K562 (cell line): ENCODE results near the gene RC3H2. TPM values are rescaled to one million over a fixed set of nuclear protein-coding genes. Genes with fewer than 3 reads are reported as not detected.

Experiments
- CBX3 ChIP-seq, 2 experiments: IDR thresholded peaks; 1 replicate in 1 of 2; 2 replicates in 1 of 2; pipeline ENCODE4 v1.6.1; 2012; ENCODE audit warnings: inconsistent platforms in 2 of 2, low read length in 2 of 2, borderline replicate concordance in 1 of 2, control low read depth in 1 of 2
- CEBPG ChIP-seq, 3 experiments: fragments of 200-800 bp in 1 of 3; sonication (Bioruptor generic) in 1 of 3; sonication (generic) in 1 of 3; formaldehyde crosslinking in 1 of 3; IDR thresholded peaks in 2 of 3; conservative IDR thresholded peaks in 1 of 3; 2 replicates each; pipeline versions ENCODE4 v1.6.1 to v1.8.0; 2016 to 2022; ENCODE audit warnings: missing compliant biosample characterization in 2 of 3, missing genetic modification characterization in 2 of 3, mild to moderate bottlenecking in 1 of 3, missing genetic modification reagents in 1 of 3
- CREM ChIP-seq: IDR thresholded peaks from 2 replicates; pipeline ENCODE4 v1.6.1; 2014; ENCODE audit warnings: antibody characterized with exemption, low read depth
- EWSR1 ChIP-seq: fragments of 450-650 bp; IDR thresholded peaks from 2 replicates; pipeline ENCODE4 v1.6.1; 2018; ENCODE audit warnings: borderline replicate concordance, mild to moderate bottlenecking, low read depth, moderate library complexity; ENCODE audit not compliant: partially characterized antibody
- KLF1 ChIP-seq: fragments of 450-650 bp; IDR thresholded peaks from 2 replicates; pipeline ENCODE4 v1.6.1; 2016; ENCODE audit warnings: missing genetic modification characterization, missing compliant biosample characterization
- MCM7 ChIP-seq, 2 experiments: fragments of 450-650 bp; IDR thresholded peaks; 2 replicates each; pipeline ENCODE4 v1.6.1; 2016 to 2018
- NONO ChIP-seq, 2 experiments: fragments of 200-400 bp in 1 of 2; fragments of 450-650 bp in 1 of 2; formaldehyde crosslinking in 1 of 2; IDR thresholded peaks; 2 replicates each; pipeline ENCODE4 v1.6.1; 2017; ENCODE audit warnings: low read depth in 2 of 2, mild to moderate bottlenecking in 2 of 2, moderate library complexity in 2 of 2, low read length in 1 of 2
- PTRF ChIP-seq: fragments of 450-650 bp; IDR thresholded peaks from 2 replicates; pipeline ENCODE4 v1.6.1; 2016; ENCODE audit warnings: mild to moderate bottlenecking, missing genetic modification characterization, missing compliant biosample characterization
- RFX1 ChIP-seq: fragments of 450-650 bp; IDR thresholded peaks from 2 replicates; pipeline ENCODE4 v1.6.1; 2016; ENCODE audit warnings: mild to moderate bottlenecking, moderate library complexity
- SP1 ChIP-seq: sonication (generic); formaldehyde crosslinking; IDR thresholded peaks from 2 replicates; pipeline ENCODE4 v1.8.1; 2022; ENCODE audit warnings: mild to moderate bottlenecking, missing genetic modification reagents
- ZEB2 ChIP-seq: fragments of 450-650 bp; IDR thresholded peaks from 2 replicates; pipeline ENCODE4 v1.6.1; 2016
- ZFP30 ChIP-seq: fragments of 250-450 bp; sonication (Bioruptor Pico); IDR thresholded peaks from 2 replicates; pipeline ENCODE4 v1.8.0; 2022; ENCODE audit warnings: moderate library complexity, mild to moderate bottlenecking, inconsistent platforms, borderline replicate concordance
- ZNF12 ChIP-seq: sonication (generic); formaldehyde crosslinking; IDR thresholded peaks from 2 replicates; pipeline ENCODE4 v1.4.0; 2020; ENCODE audit warnings: mild to moderate bottlenecking, missing genetic modification reagents
- ZNF830 ChIP-seq: fragments of 250-450 bp; sonication (Bioruptor Pico); IDR thresholded peaks from 2 replicates; pipeline ENCODE4 v1.5.0; 2021; ENCODE audit warnings: mild to moderate bottlenecking
- ZSCAN29 ChIP-seq: fragments of 450-650 bp; IDR thresholded peaks from 2 replicates; pipeline ENCODE4 v1.6.1; 2017
- polyA plus RNA-seq, 8 experiments: library from polyadenylated mRNA; depleted of rRNA in 4 of 8; stranded (reverse) in 5 of 8; unstranded in 3 of 8; fragments of >200 nt; fragmentation: Nextera tagmentation in 2 of 8; fragmentation: Illumina TruSeq in 1 of 8; extraction: Ambion mirVana in 2 of 8; extraction: Trizol in 1 of 8; gene quantifications; 2 replicates each; pipeline versions ENCODE4 v1.2.1 to v1.2.3, GENCODE V29; 2011 to 2014; ENCODE audit warnings: inconsistent platforms in 1 of 8, missing spikeins in 1 of 8
- total RNA-seq, 7 experiments: library from RNA; depleted of rRNA in 6 of 7; stranded (reverse); fragments of >200 nt in 6 of 7; fragmentation: Illumina TruSeq in 2 of 7; extraction: Trizol in 2 of 7; gene quantifications; 2 replicates each; pipeline versions ENCODE4 v1.2.1 to v1.2.3, GENCODE V29; 2011 to 2021; ENCODE audit warnings: low replicate concordance in 1 of 7
- TF ChIP-seq, protein P1 (sequence below): sonication (generic); formaldehyde crosslinking; IDR thresholded peaks from 2 replicates; pipeline ENCODE4 v1.9.0; 2022; ENCODE audit warnings: mild to moderate bottlenecking, missing genetic modification reagents
- TF ChIP-seq, protein P2 (sequence below): sonication (generic); formaldehyde crosslinking; IDR thresholded peaks from 2 replicates; pipeline ENCODE4 v1.8.1; 2023; ENCODE audit warnings: missing genetic modification reagents, mild to moderate bottlenecking, borderline replicate concordance
- TF ChIP-seq, protein P3 (sequence below): fragments of 450-650 bp; formaldehyde crosslinking; IDR thresholded peaks from 2 replicates; pipeline ENCODE4 v1.4.0; 2020; ENCODE audit warnings: mild to moderate bottlenecking, mixed read lengths
- TF ChIP-seq, protein P4 (sequence below): fragments of 450-650 bp; formaldehyde crosslinking; IDR thresholded peaks from 2 replicates; pipeline ENCODE4 v1.4.0; 2022; ENCODE audit warnings: mild to moderate bottlenecking, moderate library complexity
- TF ChIP-seq, protein P5 (sequence below): fragments of 250-450 bp; sonication (Bioruptor Pico); IDR thresholded peaks from 2 replicates; pipeline ENCODE4 v1.8.0; 2022; ENCODE audit warnings: inconsistent platforms

Gene RC3H2
- total and polyA plus RNA-seq, 9 of the 15 experiments (the other 6 are each of a cell fraction or from before 2014, with no cell fraction given), result 5.6 to 35.4 (median 18.6) TPM

DNA sequence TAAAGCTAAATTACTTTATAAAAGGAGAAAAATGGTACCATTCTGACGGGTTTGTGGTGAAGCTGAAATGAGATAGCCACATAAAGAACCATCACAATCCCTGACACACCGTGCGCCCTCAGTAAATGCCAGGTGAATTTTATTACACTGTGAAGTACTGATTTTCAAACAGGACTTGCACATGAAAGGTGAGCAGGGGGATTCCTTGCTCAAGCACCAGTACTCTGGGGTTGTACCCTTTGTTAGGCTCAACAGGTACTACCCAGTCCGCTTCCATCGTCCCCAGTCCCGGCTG lies 35.2 kb upstream of the RC3H2 start (continued):
- TF ChIP-seq, protein P1, sequence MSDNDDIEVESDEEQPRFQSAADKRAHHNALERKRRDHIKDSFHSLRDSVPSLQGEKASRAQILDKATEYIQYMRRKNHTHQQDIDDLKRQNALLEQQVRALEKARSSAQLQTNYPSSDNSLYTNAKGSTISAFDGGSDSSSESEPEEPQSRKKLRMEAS (CRISPR knock-in tag), result no peak
- no peak for TF ChIP-seq SP1 (CRISPR knock-in tag)
- TF ChIP-seq MCM7 (IDR thresholded peaks at IDR 0.05), result no peak
- TF ChIP-seq CREM, result no peak
- TF ChIP-seq, protein P2, sequence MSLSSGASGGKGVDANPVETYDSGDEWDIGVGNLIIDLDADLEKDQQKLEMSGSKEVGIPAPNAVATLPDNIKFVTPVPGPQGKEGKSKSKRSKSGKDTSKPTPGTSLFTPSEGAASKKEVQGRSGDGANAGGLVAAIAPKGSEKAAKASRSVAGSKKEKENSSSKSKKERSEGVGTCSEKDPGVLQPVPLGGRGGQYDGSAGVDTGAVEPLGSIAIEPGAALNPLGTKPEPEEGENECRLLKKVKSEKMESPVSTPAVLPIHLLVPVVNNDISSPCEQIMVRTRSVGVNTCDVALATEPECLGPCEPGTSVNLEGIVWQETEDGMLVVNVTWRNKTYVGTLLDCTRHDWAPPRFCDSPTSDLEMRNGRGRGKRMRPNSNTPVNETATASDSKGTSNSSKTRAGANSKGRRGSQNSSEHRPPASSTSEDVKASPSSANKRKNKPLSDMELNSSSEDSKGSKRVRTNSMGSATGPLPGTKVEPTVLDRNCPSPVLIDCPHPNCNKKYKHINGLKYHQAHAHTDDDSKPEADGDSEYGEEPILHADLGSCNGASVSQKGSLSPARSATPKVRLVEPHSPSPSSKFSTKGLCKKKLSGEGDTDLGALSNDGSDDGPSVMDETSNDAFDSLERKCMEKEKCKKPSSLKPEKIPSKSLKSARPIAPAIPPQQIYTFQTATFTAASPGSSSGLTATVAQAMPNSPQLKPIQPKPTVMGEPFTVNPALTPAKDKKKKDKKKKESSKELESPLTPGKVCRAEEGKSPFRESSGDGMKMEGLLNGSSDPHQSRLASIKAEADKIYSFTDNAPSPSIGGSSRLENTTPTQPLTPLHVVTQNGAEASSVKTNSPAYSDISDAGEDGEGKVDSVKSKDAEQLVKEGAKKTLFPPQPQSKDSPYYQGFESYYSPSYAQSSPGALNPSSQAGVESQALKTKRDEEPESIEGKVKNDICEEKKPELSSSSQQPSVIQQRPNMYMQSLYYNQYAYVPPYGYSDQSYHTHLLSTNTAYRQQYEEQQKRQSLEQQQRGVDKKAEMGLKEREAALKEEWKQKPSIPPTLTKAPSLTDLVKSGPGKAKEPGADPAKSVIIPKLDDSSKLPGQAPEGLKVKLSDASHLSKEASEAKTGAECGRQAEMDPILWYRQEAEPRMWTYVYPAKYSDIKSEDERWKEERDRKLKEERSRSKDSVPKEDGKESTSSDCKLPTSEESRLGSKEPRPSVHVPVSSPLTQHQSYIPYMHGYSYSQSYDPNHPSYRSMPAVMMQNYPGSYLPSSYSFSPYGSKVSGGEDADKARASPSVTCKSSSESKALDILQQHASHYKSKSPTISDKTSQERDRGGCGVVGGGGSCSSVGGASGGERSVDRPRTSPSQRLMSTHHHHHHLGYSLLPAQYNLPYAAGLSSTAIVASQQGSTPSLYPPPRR, result no peak; the same call in 1 of the 2 replicates
- TF ChIP-seq, protein P3, sequence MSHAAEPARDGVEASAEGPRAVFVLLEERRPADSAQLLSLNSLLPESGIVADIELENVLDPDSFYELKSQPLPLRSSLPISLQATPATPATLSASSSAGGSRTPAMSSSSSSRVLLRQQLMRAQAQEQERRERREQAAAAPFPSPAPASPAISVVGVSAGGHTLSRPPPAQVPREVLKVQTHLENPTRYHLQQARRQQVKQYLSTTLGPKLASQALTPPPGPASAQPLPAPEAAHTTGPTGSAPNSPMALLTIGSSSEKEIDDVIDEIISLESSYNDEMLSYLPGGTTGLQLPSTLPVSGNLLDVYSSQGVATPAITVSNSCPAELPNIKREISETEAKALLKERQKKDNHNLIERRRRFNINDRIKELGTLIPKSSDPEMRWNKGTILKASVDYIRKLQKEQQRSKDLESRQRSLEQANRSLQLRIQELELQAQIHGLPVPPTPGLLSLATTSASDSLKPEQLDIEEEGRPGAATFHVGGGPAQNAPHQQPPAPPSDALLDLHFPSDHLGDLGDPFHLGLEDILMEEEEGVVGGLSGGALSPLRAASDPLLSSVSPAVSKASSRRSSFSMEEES (CRISPR knock-in tag), result no peak
- TF ChIP-seq RFX1, result no peak
- TF ChIP-seq ZEB2, result 0 out of 2 replicates have a peak, but pooled peaks have one; percentile 23
- TF ChIP-seq ZNF830 (CRISPR knock-in tag), result no peak
- no peak for TF ChIP-seq CEBPG (CRISPR knock-in tag; IDR thresholded peaks at IDR 0.05)
- no peak for TF ChIP-seq CEBPG (tag; conservative IDR thresholded peaks at IDR 0.05 in 1 of 2, IDR thresholded peaks at IDR 0.05 in 1 of 2)
- TF ChIP-seq NONO (IDR thresholded peaks at IDR 0.05; ENCODE audit: low read depth in 2 of 2, low read length in 1 of 2), result 0 out of 4 replicates have a peak, but pooled peaks of 1 of the 2 experiments have one; percentile 58
- TF ChIP-seq, protein P4, sequence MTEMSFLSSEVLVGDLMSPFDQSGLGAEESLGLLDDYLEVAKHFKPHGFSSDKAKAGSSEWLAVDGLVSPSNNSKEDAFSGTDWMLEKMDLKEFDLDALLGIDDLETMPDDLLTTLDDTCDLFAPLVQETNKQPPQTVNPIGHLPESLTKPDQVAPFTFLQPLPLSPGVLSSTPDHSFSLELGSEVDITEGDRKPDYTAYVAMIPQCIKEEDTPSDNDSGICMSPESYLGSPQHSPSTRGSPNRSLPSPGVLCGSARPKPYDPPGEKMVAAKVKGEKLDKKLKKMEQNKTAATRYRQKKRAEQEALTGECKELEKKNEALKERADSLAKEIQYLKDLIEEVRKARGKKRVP (CRISPR knock-in tag), result no peak
- no peak for TF ChIP-seq ZFP30 (CRISPR knock-in tag)
- TF ChIP-seq CBX3 (IDR thresholded peaks at IDR 0.05; ENCODE audit: borderline replicate concordance in 1 of 2, low read length in 2 of 2), result peak; percentile 82 to 99
- no peak for TF ChIP-seq EWSR1
- TF ChIP-seq, protein P5, sequence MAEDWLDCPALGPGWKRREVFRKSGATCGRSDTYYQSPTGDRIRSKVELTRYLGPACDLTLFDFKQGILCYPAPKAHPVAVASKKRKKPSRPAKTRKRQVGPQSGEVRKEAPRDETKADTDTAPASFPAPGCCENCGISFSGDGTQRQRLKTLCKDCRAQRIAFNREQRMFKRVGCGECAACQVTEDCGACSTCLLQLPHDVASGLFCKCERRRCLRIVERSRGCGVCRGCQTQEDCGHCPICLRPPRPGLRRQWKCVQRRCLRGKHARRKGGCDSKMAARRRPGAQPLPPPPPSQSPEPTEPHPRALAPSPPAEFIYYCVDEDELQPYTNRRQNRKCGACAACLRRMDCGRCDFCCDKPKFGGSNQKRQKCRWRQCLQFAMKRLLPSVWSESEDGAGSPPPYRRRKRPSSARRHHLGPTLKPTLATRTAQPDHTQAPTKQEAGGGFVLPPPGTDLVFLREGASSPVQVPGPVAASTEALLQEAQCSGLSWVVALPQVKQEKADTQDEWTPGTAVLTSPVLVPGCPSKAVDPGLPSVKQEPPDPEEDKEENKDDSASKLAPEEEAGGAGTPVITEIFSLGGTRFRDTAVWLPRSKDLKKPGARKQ (CRISPR knock-in tag), result peak; percentile 44; the same call in 1 of the 2 replicates
- TF ChIP-seq PTRF, result no peak
- no peak for TF ChIP-seq ZSCAN29
- TF ChIP-seq KLF1 (tag), result no peak
- TF ChIP-seq ZNF12 (CRISPR knock-in tag), result no peak
